Anterior cingulate cortex (tissue), 58 donors: ENCODE results near the gene S1PR2.
A peak's percentile ranks its signal among the peaks of the same experiment; 100 is the strongest.
"Not testable (repeated sequence)": the region's sequence is repeated elsewhere in the genome, so short reads cannot be mapped to it uniquely, and the experiment has no call there.

Experiments used
- DNase-seq, 58 donors: peaks; one replicate each; lab custom pipeline; 2025; lab: John Stamatoyannopoulos, UW

Gene S1PR2

GRCh38 chr19:10256551-10256950 is 25.4 kb upstream of the S1PR2 start:
- no peak for DNase-seq

GRCh38 chr19:10255358-10255757 is 24.2 kb upstream of the S1PR2 start:
- DNase-seq, result no peak

DNA sequence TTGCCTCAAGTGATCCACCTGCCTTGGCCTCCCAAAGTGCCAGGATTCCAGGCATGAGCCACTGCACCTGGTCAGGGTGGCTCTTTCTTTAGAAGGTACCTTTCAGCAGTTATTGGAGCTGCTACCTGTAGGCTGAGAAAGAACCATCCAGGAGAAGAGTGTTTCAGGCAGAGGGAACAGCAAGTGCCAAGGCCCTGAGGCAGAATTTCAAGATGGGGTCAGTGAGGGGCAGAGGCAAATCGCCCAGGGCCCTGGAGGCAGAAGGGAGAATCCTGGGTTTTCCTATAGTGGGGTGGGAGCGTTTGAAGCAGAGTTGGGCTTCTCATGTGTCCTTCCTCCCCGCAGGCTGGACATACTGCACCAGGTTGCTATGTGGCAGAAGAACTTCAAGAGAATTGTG is 23.1 kb upstream of the S1PR2 start:
- DNase-seq, result no peak

GRCh38 chr19:10252707-10253106 is 21.6 kb upstream of the S1PR2 start:
- no peak for DNase-seq

DNA sequence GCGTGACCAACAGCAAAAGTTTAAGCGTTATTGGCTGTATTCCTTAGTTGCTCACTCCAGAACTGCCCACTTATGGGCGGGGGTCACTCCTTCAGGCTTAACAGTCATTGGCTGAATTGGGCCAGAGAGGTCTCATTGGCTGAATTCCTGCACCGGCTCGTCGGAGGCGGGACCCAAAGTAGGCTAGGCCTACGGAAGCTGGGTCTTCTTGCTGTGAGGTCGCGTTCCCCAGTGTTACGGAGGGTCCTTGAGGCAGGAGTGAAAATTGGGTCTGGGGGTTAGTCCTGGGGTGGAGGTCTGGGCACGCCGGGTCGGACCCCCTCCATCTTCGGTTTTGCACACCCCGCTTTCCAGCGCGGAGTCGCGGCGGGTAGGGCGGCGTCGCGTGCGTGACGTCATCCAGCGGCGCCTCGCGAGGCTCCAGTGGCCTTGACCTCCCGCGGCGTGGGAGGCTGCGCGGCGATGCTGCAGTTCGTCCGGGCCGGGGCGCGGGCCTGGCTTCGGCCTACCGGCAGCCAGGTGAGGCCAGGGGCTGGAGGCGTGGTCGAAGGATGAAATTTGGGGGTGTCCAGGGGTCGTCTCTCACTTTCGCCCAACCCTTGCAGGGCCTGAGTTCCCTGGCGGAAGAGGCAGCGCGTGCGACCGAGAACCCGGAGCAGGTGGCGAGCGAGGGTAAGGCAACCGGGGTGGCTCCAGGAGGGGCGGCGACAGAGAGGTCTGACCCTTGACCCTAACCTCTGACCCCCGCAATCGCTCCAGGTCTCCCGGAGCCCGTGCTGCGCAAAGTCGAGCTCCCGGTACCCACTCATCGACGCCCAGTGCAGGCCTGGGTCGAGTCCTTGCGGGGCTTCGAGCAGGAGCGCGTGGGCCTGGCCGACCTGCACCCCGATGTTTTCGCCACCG is 20.9 kb upstream of the S1PR2 start, which contains the start of gene MRPL4:
Gene MRPL4 (plus strand): TSS at position 423 of the 903 bp plus-strand sequence. CDS start 40 bp downstream, at position 463.
- peak; percentile 72 to 99 (median 94) for DNase-seq

DNA sequence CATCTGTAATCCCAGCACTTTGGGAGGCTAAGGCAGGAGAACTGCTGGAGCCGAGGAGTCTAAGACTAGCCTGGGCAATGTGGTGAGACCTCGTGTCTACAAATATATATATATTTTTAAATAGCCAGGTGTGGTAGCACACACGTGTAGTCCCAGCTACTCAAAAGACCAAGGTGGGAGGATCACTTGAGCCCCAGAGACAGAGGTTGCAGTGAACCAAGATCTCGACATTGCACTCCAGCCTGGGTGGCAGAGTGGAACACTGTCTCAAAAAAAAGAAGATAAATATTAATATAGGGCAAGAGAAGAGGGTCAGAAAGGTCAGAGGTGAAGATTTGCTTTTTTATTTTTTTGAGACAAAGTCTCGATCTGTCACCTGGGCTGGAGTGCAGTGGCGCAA is 15.4 kb upstream of the S1PR2 start:
- no peak for DNase-seq

DNA sequence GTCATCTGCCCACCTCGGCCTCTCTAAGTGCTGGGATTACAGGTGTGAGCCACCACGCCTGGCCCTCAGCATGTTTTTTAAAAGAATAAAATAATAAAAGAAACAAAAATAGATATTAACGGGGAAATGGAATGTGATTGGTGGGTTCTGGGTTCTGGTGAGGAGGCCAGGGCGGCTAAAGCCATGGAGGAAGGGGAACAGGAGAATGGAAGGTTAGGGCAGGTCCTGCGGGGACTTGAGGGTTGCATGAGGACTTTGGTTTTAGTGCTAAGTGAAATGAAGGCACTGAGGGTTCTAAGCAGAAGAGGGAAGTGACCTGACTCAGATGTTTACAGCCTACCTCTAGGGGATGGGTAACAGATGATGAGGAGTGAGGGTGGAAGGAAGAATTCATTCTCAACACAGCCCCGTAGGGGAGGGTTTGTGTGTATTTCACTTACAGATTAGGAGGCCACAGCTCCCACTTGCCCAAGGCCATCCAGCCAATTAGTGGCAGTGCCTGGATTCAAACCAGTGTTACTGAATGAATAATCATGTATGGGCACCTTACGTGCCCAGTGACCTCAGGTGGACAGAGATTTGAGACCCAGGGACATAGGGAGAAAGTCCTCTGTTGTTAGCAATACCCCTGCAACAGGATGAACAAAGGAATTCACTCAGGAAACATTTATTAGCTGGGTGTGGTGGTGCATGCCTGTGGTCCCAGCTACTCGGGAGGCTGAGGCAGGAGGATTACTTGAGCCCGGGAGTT is 14.2 kb upstream of the S1PR2 start:
- DNase-seq, result no peak

GRCh38 chr19:10243606-10244005 is 12.5 kb upstream of the S1PR2 start:
- DNase-seq, result no peak

- DNase-seq, result not testable (repeated sequence)
Observed at GRCh38 chr19:10241826-10242449, 10.8 kb upstream of the S1PR2 start.

DNA sequence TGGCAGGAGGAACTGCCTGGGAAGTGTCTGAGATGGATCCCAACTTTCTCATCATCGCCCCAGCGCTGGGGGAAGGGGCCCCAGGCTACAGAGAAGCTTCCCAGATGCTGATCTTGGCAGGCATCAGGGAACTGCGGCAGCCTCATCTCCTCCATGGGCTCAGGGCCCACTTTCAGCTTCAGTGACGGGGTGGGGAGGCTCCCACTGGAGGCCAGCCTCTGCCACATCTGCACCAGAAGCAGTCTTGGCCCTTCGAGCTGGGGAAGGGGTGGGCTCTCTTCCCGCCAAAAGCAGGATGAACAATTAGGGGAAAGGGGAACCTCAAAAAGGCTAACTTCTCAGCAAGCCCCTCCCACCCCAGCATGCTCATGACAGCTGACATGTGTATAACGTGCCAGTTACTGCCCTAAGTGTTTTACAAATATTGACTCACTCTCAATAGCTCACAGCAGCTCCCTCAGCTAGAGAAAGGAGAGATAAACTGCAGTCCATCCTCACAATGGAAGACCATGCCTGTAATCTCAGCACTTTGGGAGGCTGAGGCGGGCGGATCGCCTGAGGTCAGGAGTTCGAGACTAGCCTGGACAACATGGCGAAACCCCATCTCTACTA is 7.1 kb upstream of the S1PR2 start:
- no peak for DNase-seq

DNA sequence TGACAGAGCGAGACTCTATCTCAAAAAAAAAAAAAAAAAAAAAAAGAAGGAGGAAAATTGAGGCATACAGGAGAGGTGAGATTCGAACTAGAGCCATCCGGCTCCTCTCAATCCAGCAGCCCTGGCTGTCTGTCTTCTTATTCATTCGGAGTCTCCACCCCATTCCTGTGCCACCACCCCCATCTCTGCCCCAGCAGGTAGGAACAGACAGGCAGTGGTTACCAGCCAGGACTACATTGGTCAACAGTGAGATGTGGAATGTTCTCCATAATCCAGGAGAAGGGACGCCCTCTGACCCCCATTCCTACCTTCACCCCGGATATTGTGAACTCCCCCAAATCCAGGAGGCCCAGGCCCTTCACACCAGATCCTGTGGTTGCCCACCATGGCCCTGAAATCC is 6.6 kb upstream of the S1PR2 start:
- no peak for DNase-seq

- DNase-seq, result not testable (repeated sequence)
Observed at GRCh38 chr19:10235409-10235808, 4.3 kb upstream of the S1PR2 start.

DNA sequence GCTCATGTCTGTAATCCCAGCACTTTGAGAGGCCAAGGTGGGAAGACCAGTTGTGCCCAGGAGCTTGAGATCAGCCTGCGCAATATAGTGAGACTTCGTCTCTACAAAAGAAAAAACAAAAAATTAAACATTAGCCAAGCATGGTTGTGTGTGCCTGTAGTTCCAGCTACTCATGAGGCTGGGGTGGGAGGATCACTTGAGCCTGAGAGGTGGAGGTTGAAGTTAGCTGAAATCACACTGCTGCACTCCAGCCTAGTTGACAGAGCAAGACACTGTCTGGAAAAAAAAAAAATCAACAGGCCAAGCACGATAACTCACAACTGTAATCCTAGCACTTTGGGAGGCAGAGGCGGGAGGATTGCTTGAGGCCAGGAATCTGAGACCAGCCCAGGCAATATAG is 3.9 kb upstream of the S1PR2 start:
- no peak for DNase-seq

- no peak for DNase-seq
Observed at GRCh38 chr19:10233946-10234345, 2.8 kb upstream of the S1PR2 start.

DNA sequence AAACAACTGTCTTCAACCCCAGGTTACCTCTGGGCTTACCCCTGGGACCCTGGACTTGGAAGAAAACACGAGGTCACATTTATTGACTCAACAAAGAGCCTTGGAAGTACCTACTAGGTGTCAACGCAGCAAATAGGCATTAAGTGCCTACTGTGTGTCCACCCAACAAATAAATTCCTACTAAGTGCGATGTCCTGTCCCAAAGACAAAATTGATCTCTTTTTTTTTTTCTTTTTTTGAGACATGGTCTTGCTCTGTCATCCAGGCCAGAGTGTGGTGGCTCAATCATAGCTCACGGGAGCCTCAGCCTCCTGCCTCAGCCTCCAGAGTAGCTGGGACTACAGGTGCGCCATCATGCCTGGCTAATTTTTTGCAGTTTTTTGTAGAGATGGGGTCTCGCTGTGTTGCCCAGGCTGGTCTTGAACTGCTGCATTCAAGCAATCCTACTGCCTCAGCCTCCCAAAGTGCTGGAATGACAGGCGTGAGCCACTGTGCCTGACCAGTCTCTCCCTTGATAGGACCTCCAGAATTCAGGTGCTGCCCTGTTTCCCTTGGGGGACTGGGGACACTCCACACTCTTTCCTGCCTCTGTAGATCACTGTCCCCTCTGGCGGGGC is 589 bp upstream of the S1PR2 start:
- no peak for DNase-seq

DNA sequence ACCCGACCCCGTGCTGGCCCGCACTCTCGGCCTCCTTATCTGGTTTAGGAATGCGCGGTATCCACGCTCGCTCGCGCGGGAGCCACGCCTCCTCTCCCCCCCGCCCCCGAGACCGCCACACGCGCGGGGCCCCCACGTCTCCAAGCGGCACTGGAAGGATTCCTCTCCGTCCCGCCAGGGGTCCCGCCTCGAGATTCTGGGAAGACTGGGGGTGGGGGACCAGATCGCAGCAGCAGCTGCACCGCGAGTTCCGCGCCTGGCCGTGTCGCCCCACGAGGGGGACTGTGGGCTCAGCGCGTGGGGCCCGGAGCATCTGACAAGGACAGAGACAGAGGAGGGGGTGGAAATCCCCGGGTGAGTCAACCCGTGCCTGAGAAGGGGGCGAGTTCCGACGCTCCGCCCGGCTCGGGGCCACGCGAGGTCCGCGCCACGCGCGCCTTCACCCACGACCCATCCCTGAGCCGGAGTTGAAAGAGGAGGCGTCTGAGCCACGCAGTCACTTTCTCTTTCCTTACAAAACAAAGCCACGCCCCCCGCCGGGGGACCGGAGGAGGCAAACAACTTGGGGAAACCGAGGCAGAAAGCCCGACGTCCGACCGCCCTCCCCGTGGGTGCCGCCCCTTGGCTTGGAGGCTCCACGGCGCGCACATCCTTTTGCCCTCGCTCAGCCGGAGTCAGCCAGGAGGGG is 814 bp downstream of the S1PR2 start:
- DNase-seq, result peak in 12 of 58 donors; percentile 9 to 63 (median 22)

DNA sequence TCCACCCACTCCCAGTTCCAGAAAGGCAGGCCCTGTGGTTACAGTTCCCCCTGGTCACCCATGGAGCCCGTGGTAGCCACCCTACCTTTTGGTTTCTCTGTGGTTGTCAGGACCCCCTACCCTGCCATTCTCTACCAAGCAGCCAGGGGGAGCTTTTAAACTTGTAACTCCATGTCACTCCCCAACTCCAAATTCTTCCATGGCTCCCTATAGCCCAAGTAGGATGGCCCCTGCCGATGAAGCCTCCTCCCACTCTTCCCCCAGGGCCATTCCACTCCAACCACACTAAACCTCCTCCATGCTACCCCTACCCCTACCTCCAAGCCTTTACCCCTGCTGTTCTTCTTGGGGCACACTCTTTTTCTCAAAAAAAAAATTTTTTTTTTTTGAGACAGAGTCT is 2.2 kb downstream of the S1PR2 start:
- peak in 2 of 58 donors; percentile 1 to 4 for DNase-seq

DNA sequence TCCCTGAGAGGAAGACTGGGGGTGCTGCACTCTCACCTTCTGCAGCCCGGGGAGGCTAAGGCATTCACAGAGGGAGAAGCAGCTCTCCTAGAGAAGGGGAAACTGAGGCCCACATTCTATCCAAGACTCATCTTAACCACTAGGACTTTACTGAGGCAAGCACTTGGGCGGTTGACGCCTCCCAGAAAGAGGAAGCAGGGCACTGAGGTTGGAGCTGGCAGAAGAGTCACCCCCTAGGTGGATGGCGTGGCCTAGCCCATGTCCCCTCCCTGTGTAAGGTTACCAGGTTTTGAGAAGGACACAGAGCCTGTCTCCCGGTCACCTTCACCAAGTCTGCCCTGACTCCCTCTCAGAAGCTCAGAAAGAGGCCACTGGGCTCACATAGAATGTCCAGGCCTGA is 2.7 kb downstream of the S1PR2 start:
- DNase-seq, result no peak
